Measurements from ENCODE around the gene COX11. TPM values are rescaled to one million over a fixed set of nuclear protein-coding genes. Genes with fewer than 3 reads are reported as not detected.
A peak's percentile ranks its signal among the peaks of the same experiment; 100 is the strongest.

Gene COX11
- total and polyA plus RNA-seq, 8 donors: 18.5 to 95.6 (median 31.5) TPM

GRCh38 chr17:54950116-54950515, 18.3 kb downstream of the COX11 start:
- peak in 1 of 2 donors; percentile 30 for DNase-seq
- no peaks in the 10 kb centered on the region for H3K9me3 ChIP-seq
- no peak overlapping the region for H3K4me3 ChIP-seq
- H3K4me1 ChIP-seq: peaks cover 0 to 5% (median 0%) of the 10 kb centered on the region in 4 donors
- intact Hi-C loops (cut with DNase I; ENCODE audit: low total_unique reads): no loop called here
- H3K27me3 ChIP-seq: no peaks in the 10 kb centered on the region
- peaks cover 16 to 74% (median 60%) of the 10 kb centered on the region in 4 donors for H3K36me3 ChIP-seq
- no peak overlapping the region for H3K27ac ChIP-seq
- TF ChIP-seq CTCF (IDR thresholded peaks at IDR 0.05): no peak
- TF ChIP-seq POLR2A (IDR thresholded peaks at IDR 0.05): no peak
- no peak for TF ChIP-seq EP300 (IDR thresholded peaks at IDR 0.05)
- no peak for TF ChIP-seq POLR2AphosphoS5 (IDR thresholded peaks at IDR 0.05)
- WGBS, 5 donors: 71 to 93% (median 85%) methylated on average over 2 of the region's 2 CpGs

- intact Hi-C loops (cut with DNase I; ENCODE audit: low total_unique reads): no loop called here
- DNase-seq: no peak
- 52 to 70% (median 62%) methylated on average over 5 of the region's 5 CpGs for WGBS, 5 donors
- Histone ChIP-seq H3K27ac (no peak overlapping the region), H3K36me3 (peaks cover 16 to 57% (median 45%) of the 10 kb centered on the region in 4 donors), H3K4me1 (peaks cover 0 to 5% (median 0%) of the 10 kb centered on the region in 4 donors), H3K4me3 (no peak overlapping the region), H3K9me3 (no peaks in the 10 kb centered on the region), H3K27me3 (no peaks in the 10 kb centered on the region)
- TF ChIP-seq EP300 (IDR thresholded peaks at IDR 0.05) (no peak), CTCF (IDR thresholded peaks at IDR 0.05) (no peak), POLR2AphosphoS5 (IDR thresholded peaks at IDR 0.05) (no peak), POLR2A (IDR thresholded peaks at IDR 0.05) (no peak)
Observed at GRCh38 chr17:54948380-54948779, 20.1 kb downstream of the COX11 start.

- no peak for TF ChIP-seq CTCF (IDR thresholded peaks at IDR 0.05)
- TF ChIP-seq POLR2A (IDR thresholded peaks at IDR 0.05): no peak
- TF ChIP-seq EP300 (IDR thresholded peaks at IDR 0.05): no peak
- no peak for TF ChIP-seq POLR2AphosphoS5 (IDR thresholded peaks at IDR 0.05)
- no peak overlapping the region for H3K27ac ChIP-seq
- no peak for DNase-seq
Observed at GRCh38 chr17:54947396-54947795, 21.1 kb downstream of the COX11 start.

GRCh38 chr17:54945671-54946070, 22.8 kb downstream of the COX11 start:
- Histone ChIP-seq H3K4me3 (no peak overlapping the region), H3K27ac (no peak overlapping the region), H3K36me3 (peaks cover 0 to 31% (median 28%) of the 10 kb centered on the region in 4 donors), H3K4me1 (peaks cover 0 to 5% (median 0%) of the 10 kb centered on the region in 4 donors), H3K9me3 (no peaks in the 10 kb centered on the region), H3K27me3 (no peaks in the 10 kb centered on the region)
- intact Hi-C loops (cut with DNase I; ENCODE audit: low total_unique reads): no loop called here
- TF ChIP-seq POLR2A (IDR thresholded peaks at IDR 0.05) (no peak), CTCF (IDR thresholded peaks at IDR 0.05) (no peak), EP300 (IDR thresholded peaks at IDR 0.05) (no peak), POLR2AphosphoS5 (IDR thresholded peaks at IDR 0.05) (no peak)
- WGBS, 5 donors: 89 to 97% (median 94%) methylated on average over 1 of the region's 1 CpG
- DNase-seq: no peak

More at GRCh38 chr17:54947396-54947795, 21.1 kb downstream of the COX11 start:
- 88 to 100% (median 93%) methylated on average over 2 of the region's 2 CpGs for WGBS, 5 donors
- intact Hi-C loops (cut with DNase I; ENCODE audit: low total_unique reads): no loop called here
- Histone ChIP-seq H3K9me3 (no peaks in the 10 kb centered on the region), H3K36me3 (peaks cover 12 to 47% (median 42%) of the 10 kb centered on the region in 4 donors), H3K27me3 (no peaks in the 10 kb centered on the region), H3K4me3 (no peak overlapping the region), H3K4me1 (peaks cover 0 to 5% (median 0%) of the 10 kb centered on the region in 4 donors)
